Measurements from ENCODE around the gene MKNK1. TPM values are rescaled to one million over a fixed set of nuclear protein-coding genes. Genes with fewer than 3 reads are reported as not detected.

Gene MKNK1
- total RNA-seq, 1 experiment from 2014 or later: 40.1 TPM

DNA sequence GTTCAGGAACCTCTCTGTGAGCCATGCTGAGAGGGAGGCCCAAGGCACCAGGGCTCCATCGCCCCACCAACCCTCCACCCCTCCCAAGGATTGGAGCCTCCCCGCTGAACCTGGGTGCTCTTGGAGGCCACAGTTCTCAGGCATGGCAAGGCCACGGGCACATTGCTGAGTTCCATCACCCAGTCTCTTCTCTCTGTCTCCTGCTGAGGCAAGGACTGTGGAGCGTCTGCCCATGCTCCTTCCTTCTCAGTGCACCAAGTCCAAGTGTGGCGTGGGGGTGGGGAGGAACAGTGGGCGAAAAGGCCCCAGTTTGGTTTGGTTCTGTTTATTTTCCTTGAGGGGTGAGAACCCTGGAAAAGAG is 49.9 kb downstream of the MKNK1 start:
- Histone ChIP-seq H3K4me1 (ENCODE audit: control insufficient read depth, insufficient read depth, low read length) (no peaks in the 10 kb centered on the region), H3K27me3 (ENCODE audit: control insufficient read depth, insufficient read depth, low read length) (no peaks in the 10 kb centered on the region), H3K9me3 (ENCODE audit: control insufficient read depth, insufficient read depth, low read depth, low read length) (no peaks in the 10 kb centered on the region), H3K36me3 (ENCODE audit: control insufficient read depth, insufficient read depth, low read length) (no peaks in the 10 kb centered on the region), H3K4me3 (ENCODE audit: low read depth in 2 of 2, low read length in 2 of 2) (no peak overlapping the region), H3K27ac (ENCODE audit: low read length) (no peak overlapping the region)
- DNase-seq (ENCODE audit: low read depth, low spot score) (no peak), ATAC-seq (no peak)
- TF ChIP-seq TCF7L2 (IDR thresholded peaks at IDR 0.05; ENCODE audit: low read depth, low read length): no peak
- ChIA-PET POLR2A (no interaction called here), CTCF (no interaction called here)
- no TSS peak for BruUV-seq (replicated peaks)
- intact Hi-C loops (cut with micrococcal nuclease; ENCODE audit: unreplicated experiment): no loop called here
- in situ Hi-C loops (cut with HindIII; ENCODE audit: low pct_unique_long_range_greater_than_20kb, low sequenced_read_pairs): no loop called here

DNA sequence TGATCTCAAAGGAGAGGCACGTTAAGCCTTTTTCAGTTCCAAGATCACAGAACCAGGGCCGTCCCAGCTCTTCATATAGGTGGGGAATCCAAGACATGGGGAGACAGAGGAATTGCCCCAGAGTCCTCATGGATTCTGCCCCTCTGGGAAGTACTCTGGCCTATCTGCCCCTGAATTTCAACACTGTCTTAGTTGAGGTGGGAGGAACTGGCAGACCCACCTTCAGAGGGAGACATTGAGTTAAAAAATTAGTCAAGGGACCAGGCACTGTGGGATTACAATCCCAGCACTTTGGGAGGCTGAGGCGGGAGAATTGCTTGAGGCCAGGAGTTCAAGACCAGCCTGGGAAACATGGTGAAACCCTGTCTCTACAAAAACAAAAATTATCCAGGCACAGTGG is 50.6 kb downstream of the MKNK1 start:
- Histone ChIP-seq H3K9me3 (ENCODE audit: control insufficient read depth, insufficient read depth, low read depth, low read length) (no peaks in the 10 kb centered on the region), H3K36me3 (ENCODE audit: control insufficient read depth, insufficient read depth, low read length) (no peaks in the 10 kb centered on the region), H3K4me1 (ENCODE audit: control insufficient read depth, insufficient read depth, low read length) (no peaks in the 10 kb centered on the region), H3K27me3 (ENCODE audit: control insufficient read depth, insufficient read depth, low read length) (no peaks in the 10 kb centered on the region), H3K4me3 (ENCODE audit: low read depth in 2 of 2, low read length in 2 of 2) (no peak overlapping the region), H3K27ac (ENCODE audit: low read length) (no peak overlapping the region)
- no peak for ATAC-seq
- BruUV-seq (replicated peaks): no TSS peak
- POLR2A ChIA-PET: no interaction called here
- TF ChIP-seq, protein P1, sequence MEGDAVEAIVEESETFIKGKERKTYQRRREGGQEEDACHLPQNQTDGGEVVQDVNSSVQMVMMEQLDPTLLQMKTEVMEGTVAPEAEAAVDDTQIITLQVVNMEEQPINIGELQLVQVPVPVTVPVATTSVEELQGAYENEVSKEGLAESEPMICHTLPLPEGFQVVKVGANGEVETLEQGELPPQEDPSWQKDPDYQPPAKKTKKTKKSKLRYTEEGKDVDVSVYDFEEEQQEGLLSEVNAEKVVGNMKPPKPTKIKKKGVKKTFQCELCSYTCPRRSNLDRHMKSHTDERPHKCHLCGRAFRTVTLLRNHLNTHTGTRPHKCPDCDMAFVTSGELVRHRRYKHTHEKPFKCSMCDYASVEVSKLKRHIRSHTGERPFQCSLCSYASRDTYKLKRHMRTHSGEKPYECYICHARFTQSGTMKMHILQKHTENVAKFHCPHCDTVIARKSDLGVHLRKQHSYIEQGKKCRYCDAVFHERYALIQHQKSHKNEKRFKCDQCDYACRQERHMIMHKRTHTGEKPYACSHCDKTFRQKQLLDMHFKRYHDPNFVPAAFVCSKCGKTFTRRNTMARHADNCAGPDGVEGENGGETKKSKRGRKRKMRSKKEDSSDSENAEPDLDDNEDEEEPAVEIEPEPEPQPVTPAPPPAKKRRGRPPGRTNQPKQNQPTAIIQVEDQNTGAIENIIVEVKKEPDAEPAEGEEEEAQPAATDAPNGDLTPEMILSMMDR (IDR thresholded peaks at IDR 0.05): no peak
- TF ChIP-seq TCF7L2 (IDR thresholded peaks at IDR 0.05; ENCODE audit: low read depth, low read length) (no peak), SIN3A (IDR thresholded peaks at IDR 0.05; ENCODE audit: borderline replicate concordance, insufficient read depth, low read depth, low read length) (no peak), POLR2AphosphoS5 (IDR thresholded peaks at IDR 0.05; ENCODE audit: low read depth, low read length) (no peak), REST (IDR thresholded peaks at IDR 0.05; ENCODE audit: insufficient read depth in 1 of 2, low read depth in 2 of 2, low read length in 1 of 2) (no peak)
- in situ Hi-C loops (cut with HindIII; ENCODE audit: low pct_unique_long_range_greater_than_20kb, low sequenced_read_pairs): no loop called here
- DNase-seq (ENCODE audit: low read depth, low spot score): no peak
- CTCF ChIA-PET: interaction anchor here (0.6 to 0.9 kb wide), 2 partner anchors 127 to 172 kb away, joined by 3 read pairs; no protein-coding TSS in a partner anchor
- intact Hi-C loops (cut with micrococcal nuclease; ENCODE audit: unreplicated experiment): no loop called here

- no peak for DNase-seq (ENCODE audit: low read depth, low spot score)
- H3K36me3 ChIP-seq (ENCODE audit: control insufficient read depth, insufficient read depth, low read length): no peaks in the 10 kb centered on the region
- H3K4me3 ChIP-seq (ENCODE audit: low read depth in 2 of 2, low read length in 2 of 2): no peak overlapping the region
- ChIA-PET POLR2A (no interaction called here), CTCF (interaction anchor here (0.6 to 0.9 kb wide), 2 partner anchors 126 to 172 kb away, joined by 3 read pairs; no protein-coding TSS in a partner anchor)
- no peak for ATAC-seq
- no peaks in the 10 kb centered on the region for H3K9me3 ChIP-seq (ENCODE audit: control insufficient read depth, insufficient read depth, low read depth, low read length)
- in situ Hi-C loops (cut with HindIII; ENCODE audit: low pct_unique_long_range_greater_than_20kb, low sequenced_read_pairs): no loop called here
- H3K4me1 ChIP-seq (ENCODE audit: control insufficient read depth, insufficient read depth, low read length): no peaks in the 10 kb centered on the region
- TF ChIP-seq REST (IDR thresholded peaks at IDR 0.05; ENCODE audit: insufficient read depth in 1 of 2, low read depth in 2 of 2, low read length in 1 of 2): no peak
- TF ChIP-seq POLR2AphosphoS5 (IDR thresholded peaks at IDR 0.05; ENCODE audit: low read depth, low read length): no peak
- TF ChIP-seq, protein P1 (IDR thresholded peaks at IDR 0.05): no peak
- TF ChIP-seq SIN3A (IDR thresholded peaks at IDR 0.05; ENCODE audit: borderline replicate concordance, insufficient read depth, low read depth, low read length): no peak
- TF ChIP-seq TCF7L2 (IDR thresholded peaks at IDR 0.05; ENCODE audit: low read depth, low read length): no peak
- intact Hi-C loops (cut with micrococcal nuclease; ENCODE audit: unreplicated experiment): no loop called here
- BruUV-seq (replicated peaks): no TSS peak
- no peaks in the 10 kb centered on the region for H3K27me3 ChIP-seq (ENCODE audit: control insufficient read depth, insufficient read depth, low read length)
- H3K27ac ChIP-seq (ENCODE audit: low read length): no peak overlapping the region
Measured at GRCh38 chr1:46552357-46553237, 51.5 kb downstream of the MKNK1 start.
